GM18873 (cell line): ENCODE measurements around the gene CKMT2.
A peak's percentile ranks its signal among the peaks of the same experiment; 100 is the strongest.

Experiments
- ATAC-seq: cut with Tn5 transposase; IDR thresholded peaks from one replicate; pipeline ENCODE4 v1.9.1; 2021; ENCODE audit warnings: mild to moderate bottlenecking, moderate library complexity, moderate number of reproducible peaks; ENCODE audit not compliant: unreplicated experiment, low FRiP score

CKMT2 gene

DNA sequence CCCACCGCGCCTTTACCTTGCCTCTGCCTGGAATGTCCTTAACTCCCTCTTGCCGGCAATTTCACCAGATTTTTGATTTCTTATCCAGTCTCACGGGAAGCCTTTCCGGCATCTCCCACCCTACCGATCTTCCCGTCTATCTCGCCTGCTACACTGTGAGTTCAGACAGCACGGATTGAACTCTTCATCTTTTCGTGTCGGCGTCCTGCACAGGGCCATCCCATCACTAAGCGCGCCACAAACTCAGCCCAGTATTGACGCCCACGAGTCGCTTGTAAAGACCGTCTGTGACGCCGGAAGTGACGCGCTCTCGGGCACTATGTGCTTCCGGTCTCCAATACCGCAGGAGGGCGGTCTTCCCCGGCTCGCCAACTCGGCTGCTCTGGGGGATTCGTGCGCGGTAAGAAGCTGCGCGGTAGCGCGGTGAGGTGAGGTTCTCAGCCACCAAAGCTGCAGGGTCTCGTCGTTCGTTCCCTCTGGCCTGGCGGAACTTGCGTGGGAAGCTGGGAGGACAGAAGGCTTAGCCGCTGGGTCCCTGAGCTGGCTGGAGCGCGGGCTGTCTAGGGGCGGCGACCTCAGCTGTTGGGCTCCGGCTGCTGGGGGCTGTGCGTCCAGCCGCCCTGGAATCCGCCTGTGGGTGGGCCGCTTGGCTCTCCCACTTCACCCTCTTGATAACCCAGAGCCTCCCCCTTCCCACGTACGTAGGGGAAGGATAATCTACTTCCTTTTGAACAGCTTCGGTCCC lies 68.3 kb downstream of the CKMT2 start, which contains the start of gene ZCCHC9:
Gene ZCCHC9 (plus strand): TSS at position 317 of the 745 bp plus-strand sequence. CDS start 3,171 bp downstream, outside the sequence.
- ATAC-seq = peak; percentile 94

DNA sequence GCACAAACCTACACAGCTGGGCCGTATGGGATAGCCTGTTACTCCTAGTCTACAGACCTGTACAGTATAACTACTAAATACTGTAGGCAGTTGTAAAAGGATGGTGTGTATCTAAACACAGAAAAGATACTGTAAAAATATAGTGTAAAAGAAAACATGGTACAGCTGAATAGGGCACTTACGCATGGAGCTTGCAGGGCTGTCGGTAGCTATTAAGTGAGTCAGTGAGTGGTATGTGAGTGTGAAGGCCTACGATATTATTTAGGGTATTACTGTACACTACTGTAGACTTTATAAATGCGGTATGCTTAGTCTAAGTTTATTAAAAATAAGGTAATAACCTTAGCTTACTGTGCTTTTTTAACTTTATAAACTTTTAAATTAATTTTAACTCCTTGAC lies 69.5 kb downstream of the CKMT2 start:
- ATAC-seq = no peak

- ATAC-seq = no peak
Measured at GRCh38 chr5:81303563-81303962, 70.4 kb downstream of the CKMT2 start.

DNA sequence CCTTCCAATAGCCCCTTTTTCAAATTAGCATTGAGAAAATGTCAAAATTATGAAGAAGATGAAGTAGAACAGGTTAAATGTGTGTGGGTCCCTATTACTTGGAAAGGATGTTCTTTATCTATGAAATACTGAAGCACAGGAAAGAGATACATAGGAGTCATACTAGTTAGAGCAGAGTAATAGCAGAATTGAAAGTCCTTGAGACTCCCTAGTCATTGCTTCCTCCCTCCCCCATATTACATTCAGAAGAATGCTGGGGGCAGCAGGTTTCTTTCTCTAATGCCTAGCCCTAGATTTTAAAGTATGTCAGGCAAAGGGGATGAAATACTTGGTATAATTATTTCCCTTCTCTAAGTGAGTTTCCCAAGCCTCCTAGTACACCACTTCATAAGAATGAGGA lies 72.7 kb downstream of the CKMT2 start:
- no peak for ATAC-seq

- no peak for ATAC-seq
Measured at GRCh38 chr5:81308836-81309235, 75.7 kb downstream of the CKMT2 start.

GRCh38 chr5:81310402-81311063 lies 77.4 kb downstream of the CKMT2 start:
- ATAC-seq = no peak

- ATAC-seq = no peak
Measured at GRCh38 chr5:81313278-81313677, 80.2 kb downstream of the CKMT2 start.

DNA sequence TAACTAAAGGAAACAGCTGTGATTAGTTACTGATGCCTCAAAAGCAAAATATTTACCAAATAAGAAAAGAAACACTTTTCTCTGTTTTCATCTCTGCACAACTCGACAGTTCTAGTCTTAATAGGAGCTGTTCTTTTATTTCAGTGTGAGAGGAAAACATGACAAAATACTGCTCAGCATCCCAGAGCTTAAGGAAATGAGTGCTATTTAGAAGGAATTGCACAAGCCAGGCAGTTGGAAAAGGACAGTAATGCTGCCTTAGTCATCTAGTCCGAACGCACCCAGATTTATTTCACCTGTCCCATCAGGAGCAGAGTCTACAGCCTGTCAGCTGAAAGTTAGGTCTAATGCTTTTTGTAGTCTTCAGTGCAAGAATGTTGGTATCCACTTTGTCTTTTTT lies 80.6 kb downstream of the CKMT2 start:
- no peak for ATAC-seq

DNA sequence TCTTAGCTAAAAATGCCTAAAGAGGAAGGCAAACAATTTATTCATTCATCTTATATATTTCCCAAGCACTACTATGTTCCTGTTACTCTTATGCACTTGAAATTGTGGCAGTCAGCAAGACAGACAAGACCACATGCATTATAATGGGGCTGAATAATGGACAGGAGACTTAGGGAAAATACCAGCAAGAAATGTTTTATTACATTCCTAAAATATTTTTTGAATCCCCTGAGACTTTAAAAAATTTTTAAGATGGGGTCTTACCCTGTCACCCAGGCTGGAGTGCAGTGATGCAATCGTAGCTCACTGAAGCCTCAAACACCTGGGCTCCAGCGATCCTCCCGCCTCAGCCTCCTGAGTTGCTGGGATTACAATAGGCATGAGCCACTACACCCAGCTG lies 81.5 kb downstream of the CKMT2 start:
- no peak for ATAC-seq

- ATAC-seq = no peak
Measured at GRCh38 chr5:81315336-81315735, 82.2 kb downstream of the CKMT2 start.

DNA sequence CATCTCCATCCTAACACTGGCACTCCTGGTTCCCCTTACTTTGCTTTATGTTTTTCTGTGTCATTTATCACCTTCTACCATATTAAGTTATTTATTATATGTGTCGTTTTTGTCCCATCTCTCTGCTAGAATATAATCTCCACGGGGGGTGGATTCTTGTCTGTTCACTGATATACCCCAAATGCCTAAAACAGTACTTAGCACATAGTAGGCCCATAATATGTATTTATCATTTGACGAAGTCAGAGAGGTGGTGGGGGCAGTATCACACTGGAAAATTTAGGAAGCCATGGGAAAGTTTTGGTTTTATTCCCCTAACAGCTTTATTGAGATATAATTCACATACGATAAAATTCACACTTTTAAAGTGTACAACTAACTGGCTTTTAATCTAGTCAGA lies 82.7 kb downstream of the CKMT2 start:
- no peak for ATAC-seq
